K562 (cell line): Measurements from ENCODE around the gene AIPL1. TPM values are rescaled to one million over a fixed set of nuclear protein-coding genes. Genes with fewer than 3 reads are reported as not detected.

Source experiments
- C11orf30 ChIP-seq: fragments of 450-650 bp; IDR thresholded peaks from 2 replicates; pipeline ENCODE4 v1.6.1; 2016; ENCODE audit warnings: low read depth, mild to moderate bottlenecking
- CBX5 ChIP-seq: IDR thresholded peaks from 2 replicates; pipeline ENCODE4 v1.6.1; 2014; ENCODE audit warnings: low read depth, borderline replicate concordance
- DPF2 ChIP-seq: fragments of 450-650 bp; IDR thresholded peaks from 2 replicates; pipeline ENCODE4 v1.6.1; 2016
- ESRRA ChIP-seq: fragments of 450-650 bp; IDR thresholded peaks from 2 replicates; pipeline ENCODE4 v1.6.1; 2014; ENCODE audit warnings: low read depth, mild to moderate bottlenecking, moderate library complexity, borderline replicate concordance
- JUND ChIP-seq, 2 experiments: IDR thresholded peaks; 2 replicates in 1 of 2; 3 replicates in 1 of 2; pipeline ENCODE4 v1.6.1; 2011; ENCODE audit warnings: borderline replicate concordance in 2 of 2, low read depth in 2 of 2, low read length in 2 of 2, improper control_type of control experiment in 1 of 2, missing biosample characterization in 1 of 2, missing genetic modification characterization in 1 of 2, missing genetic modification reagents in 1 of 2
- NFE2 ChIP-seq: IDR thresholded peaks from 2 replicates; pipeline ENCODE4 v1.6.1; 2014; ENCODE audit warnings: antibody characterized with exemption, low read depth
- SMAD3 ChIP-seq: fragments of 450-650 bp; formaldehyde crosslinking; conservative IDR thresholded peaks from 2 replicates; pipeline ENCODE4 v1.4.0; 2020; ENCODE audit warnings: mild to moderate bottlenecking
- SRF ChIP-seq, 2 experiments: fragments of 250-450, 450-650 bp in 1 of 2; sonication (Bioruptor Pico) in 1 of 2; sonication (generic) in 1 of 2; formaldehyde crosslinking; IDR thresholded peaks; 2 replicates each; pipeline versions ENCODE4 v1.5.0 to v1.5.1; 2020 to 2022; ENCODE audit warnings: mild to moderate bottlenecking in 1 of 2, missing genetic modification reagents in 1 of 2
- YBX1 ChIP-seq: fragments of 450-650 bp; IDR thresholded peaks from 2 replicates; pipeline ENCODE4 v1.7.1; 2016; ENCODE audit warnings: mild to moderate bottlenecking
- ZNF586 ChIP-seq: fragments of 450-650 bp; formaldehyde crosslinking; conservative IDR thresholded peaks from 2 replicates; pipeline ENCODE4 v1.4.0; 2020; ENCODE audit warnings: mild to moderate bottlenecking, moderate library complexity
- ZSCAN29 ChIP-seq: fragments of 450-650 bp; IDR thresholded peaks from 2 replicates; pipeline ENCODE4 v1.6.1; 2017
- polyA plus RNA-seq, 8 experiments: library from polyadenylated mRNA; depleted of rRNA in 4 of 8; stranded (reverse) in 5 of 8; unstranded in 3 of 8; fragments of >200 nt; fragmentation: Nextera tagmentation in 2 of 8; fragmentation: Illumina TruSeq in 1 of 8; extraction: Ambion mirVana in 2 of 8; extraction: Trizol in 1 of 8; gene quantifications; 2 replicates each; pipeline versions ENCODE4 v1.2.1 to v1.2.3, GENCODE V29; 2011 to 2014; ENCODE audit warnings: inconsistent platforms in 1 of 8, missing spikeins in 1 of 8
- total RNA-seq, 7 experiments: library from RNA; depleted of rRNA in 6 of 7; stranded (reverse); fragments of >200 nt in 6 of 7; fragmentation: Illumina TruSeq in 2 of 7; extraction: Trizol in 2 of 7; gene quantifications; 2 replicates each; pipeline versions ENCODE4 v1.2.1 to v1.2.3, GENCODE V29; 2011 to 2021; ENCODE audit warnings: low replicate concordance in 1 of 7
- TF ChIP-seq, protein P1 (sequence below), 3 experiments: fragments of 200-800 bp in 1 of 3; fragments of 250-450 bp in 1 of 3; fragments of 450-650 bp in 1 of 3; sonication (Bioruptor Pico) in 1 of 3; sonication (Bioruptor generic) in 1 of 3; formaldehyde crosslinking in 1 of 3; IDR thresholded peaks; 2 replicates each; pipeline versions ENCODE4 v1.6.1 to v1.8.0; 2016 to 2022; ENCODE audit warnings: mild to moderate bottlenecking in 2 of 3, missing genetic modification characterization in 2 of 3, missing compliant biosample characterization in 1 of 3, moderate library complexity in 1 of 3
- TF ChIP-seq, protein P2 (sequence below): sonication (generic); formaldehyde crosslinking; IDR thresholded peaks from 2 replicates; pipeline ENCODE4 v1.9.0; 2022; ENCODE audit warnings: mild to moderate bottlenecking, missing genetic modification reagents
- TF ChIP-seq, protein P3 (sequence below): sonication (generic); formaldehyde crosslinking; IDR thresholded peaks from 2 replicates; pipeline ENCODE4 v1.8.1; 2023; ENCODE audit warnings: mild to moderate bottlenecking, missing genetic modification reagents, moderate library complexity
- TF ChIP-seq, protein P4 (sequence below): fragments of 450-650 bp; IDR thresholded peaks from 2 replicates; pipeline ENCODE4 v1.6.1; 2016; ENCODE audit warnings: missing biosample characterization, missing genetic modification characterization
- TF ChIP-seq, protein P5 (sequence below): fragments of 450-650 bp; IDR thresholded peaks from 2 replicates; pipeline ENCODE4 v1.7.1; 2018; ENCODE audit warnings: mild to moderate bottlenecking, low read depth; ENCODE audit not compliant: partially characterized antibody

AIPL1 gene
- total and polyA plus RNA-seq, 9 of the 15 experiments (the other 6 are each of a cell fraction or from before 2014, with no cell fraction given), result not detected

DNA sequence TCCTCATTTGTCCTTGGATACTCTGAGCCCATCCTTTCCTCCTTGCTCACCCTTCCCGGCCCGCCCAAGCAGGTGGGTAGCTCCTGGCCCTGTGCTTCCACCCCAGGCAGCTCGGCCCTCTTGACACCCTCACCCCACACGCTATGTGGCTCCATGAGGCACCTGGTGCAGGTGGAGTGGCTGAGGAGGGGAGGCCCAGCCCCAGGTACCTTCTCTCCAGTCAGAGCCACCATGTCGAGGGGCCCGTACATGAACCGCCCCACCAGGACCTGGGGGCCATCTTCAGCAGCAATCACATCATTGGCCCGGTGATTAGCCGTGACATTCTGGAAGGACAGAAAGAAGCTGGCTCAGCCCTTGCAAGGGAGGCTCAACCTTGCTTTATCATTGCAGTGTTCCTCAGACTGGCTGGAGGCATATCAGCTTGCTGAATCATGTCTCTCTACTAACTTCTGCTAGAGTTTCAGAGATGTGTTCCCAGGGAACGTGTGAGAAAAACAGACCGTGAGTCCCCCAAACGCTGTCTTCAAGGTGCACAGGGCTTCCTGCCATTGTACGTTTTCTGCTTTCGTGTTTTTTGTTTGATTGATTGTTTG lies 29.6 kb upstream of the AIPL1 start (continued):
- TF ChIP-seq, protein P1, sequence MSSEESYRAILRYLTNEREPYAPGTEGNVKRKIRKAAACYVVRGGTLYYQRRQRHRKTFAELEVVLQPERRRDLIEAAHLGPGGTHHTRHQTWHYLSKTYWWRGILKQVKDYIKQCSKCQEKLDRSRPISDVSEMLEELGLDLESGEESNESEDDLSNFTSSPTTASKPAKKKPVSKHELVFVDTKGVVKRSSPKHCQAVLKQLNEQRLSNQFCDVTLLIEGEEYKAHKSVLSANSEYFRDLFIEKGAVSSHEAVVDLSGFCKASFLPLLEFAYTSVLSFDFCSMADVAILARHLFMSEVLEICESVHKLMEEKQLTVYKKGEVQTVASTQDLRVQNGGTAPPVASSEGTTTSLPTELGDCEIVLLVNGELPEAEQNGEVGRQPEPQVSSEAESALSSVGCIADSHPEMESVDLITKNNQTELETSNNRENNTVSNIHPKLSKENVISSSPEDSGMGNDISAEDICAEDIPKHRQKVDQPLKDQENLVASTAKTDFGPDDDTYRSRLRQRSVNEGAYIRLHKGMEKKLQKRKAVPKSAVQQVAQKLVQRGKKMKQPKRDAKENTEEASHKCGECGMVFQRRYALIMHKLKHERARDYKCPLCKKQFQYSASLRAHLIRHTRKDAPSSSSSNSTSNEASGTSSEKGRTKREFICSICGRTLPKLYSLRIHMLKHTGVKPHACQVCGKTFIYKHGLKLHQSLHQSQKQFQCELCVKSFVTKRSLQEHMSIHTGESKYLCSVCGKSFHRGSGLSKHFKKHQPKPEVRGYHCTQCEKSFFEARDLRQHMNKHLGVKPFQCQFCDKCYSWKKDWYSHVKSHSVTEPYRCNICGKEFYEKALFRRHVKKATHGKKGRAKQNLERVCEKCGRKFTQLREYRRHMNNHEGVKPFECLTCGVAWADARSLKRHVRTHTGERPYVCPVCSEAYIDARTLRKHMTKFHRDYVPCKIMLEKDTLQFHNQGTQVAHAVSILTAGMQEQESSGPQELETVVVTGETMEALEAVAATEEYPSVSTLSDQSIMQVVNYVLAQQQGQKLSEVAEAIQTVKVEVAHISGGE (CRISPR knock-in tag; IDR thresholded peaks at IDR 0.05), result no peak
- no peak for TF ChIP-seq ZNF586
- no peak for TF ChIP-seq ZSCAN29
- TF ChIP-seq SMAD3 (CRISPR knock-in tag), result no peak
- no peak for TF ChIP-seq ESRRA
- TF ChIP-seq, protein P2, sequence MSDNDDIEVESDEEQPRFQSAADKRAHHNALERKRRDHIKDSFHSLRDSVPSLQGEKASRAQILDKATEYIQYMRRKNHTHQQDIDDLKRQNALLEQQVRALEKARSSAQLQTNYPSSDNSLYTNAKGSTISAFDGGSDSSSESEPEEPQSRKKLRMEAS (CRISPR knock-in tag), result no peak
- 0 out of 2 replicates have a peak, but pooled peaks have one; percentile 7 for TF ChIP-seq JUND (IDR thresholded peaks at IDR 0.05; ENCODE audit: borderline replicate concordance, low read depth, low read length)
- no peak for TF ChIP-seq JUND (tag; IDR thresholded peaks at IDR 0.05; ENCODE audit: borderline replicate concordance, low read depth, low read length)
- TF ChIP-seq NFE2, result peak; percentile 71
- TF ChIP-seq CBX5, result no peak
- peak; percentile 67; the same call in 1 of the 2 replicates for TF ChIP-seq C11orf30
- no peak for TF ChIP-seq YBX1
- TF ChIP-seq, protein P3, sequence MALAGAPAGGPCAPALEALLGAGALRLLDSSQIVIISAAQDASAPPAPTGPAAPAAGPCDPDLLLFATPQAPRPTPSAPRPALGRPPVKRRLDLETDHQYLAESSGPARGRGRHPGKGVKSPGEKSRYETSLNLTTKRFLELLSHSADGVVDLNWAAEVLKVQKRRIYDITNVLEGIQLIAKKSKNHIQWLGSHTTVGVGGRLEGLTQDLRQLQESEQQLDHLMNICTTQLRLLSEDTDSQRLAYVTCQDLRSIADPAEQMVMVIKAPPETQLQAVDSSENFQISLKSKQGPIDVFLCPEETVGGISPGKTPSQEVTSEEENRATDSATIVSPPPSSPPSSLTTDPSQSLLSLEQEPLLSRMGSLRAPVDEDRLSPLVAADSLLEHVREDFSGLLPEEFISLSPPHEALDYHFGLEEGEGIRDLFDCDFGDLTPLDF (CRISPR knock-in tag), result no peak
- TF ChIP-seq, protein P4, sequence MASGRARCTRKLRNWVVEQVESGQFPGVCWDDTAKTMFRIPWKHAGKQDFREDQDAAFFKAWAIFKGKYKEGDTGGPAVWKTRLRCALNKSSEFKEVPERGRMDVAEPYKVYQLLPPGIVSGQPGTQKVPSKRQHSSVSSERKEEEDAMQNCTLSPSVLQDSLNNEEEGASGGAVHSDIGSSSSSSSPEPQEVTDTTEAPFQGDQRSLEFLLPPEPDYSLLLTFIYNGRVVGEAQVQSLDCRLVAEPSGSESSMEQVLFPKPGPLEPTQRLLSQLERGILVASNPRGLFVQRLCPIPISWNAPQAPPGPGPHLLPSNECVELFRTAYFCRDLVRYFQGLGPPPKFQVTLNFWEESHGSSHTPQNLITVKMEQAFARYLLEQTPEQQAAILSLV (tag), result no peak
- peak in 1 of 2 experiments; percentile 26; a peak in 1 of 4 replicates for TF ChIP-seq SRF (CRISPR knock-in tag; IDR thresholded peaks at IDR 0.05)
- TF ChIP-seq, protein P5, sequence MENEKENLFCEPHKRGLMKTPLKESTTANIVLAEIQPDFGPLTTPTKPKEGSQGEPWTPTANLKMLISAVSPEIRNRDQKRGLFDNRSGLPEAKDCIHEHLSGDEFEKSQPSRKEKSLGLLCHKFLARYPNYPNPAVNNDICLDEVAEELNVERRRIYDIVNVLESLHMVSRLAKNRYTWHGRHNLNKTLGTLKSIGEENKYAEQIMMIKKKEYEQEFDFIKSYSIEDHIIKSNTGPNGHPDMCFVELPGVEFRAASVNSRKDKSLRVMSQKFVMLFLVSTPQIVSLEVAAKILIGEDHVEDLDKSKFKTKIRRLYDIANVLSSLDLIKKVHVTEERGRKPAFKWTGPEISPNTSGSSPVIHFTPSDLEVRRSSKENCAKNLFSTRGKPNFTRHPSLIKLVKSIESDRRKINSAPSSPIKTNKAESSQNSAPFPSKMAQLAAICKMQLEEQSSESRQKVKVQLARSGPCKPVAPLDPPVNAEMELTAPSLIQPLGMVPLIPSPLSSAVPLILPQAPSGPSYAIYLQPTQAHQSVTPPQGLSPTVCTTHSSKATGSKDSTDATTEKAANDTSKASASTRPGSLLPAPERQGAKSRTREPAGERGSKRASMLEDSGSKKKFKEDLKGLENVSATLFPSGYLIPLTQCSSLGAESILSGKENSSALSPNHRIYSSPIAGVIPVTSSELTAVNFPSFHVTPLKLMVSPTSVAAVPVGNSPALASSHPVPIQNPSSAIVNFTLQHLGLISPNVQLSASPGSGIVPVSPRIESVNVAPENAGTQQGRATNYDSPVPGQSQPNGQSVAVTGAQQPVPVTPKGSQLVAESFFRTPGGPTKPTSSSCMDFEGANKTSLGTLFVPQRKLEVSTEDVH, result no peak
- TF ChIP-seq DPF2, result peak; percentile 55; the same call in 1 of the 2 replicates
